Peyer's patch (tissue), 4 donors: ENCODE data around the gene ZFHX2.

ENCODE experiments used
- CTCF ChIP-seq, 6 experiments: fragments of 450-650 bp in 4 of 6; fragments of 200-600 bp in 2 of 6; sonication (generic) in 1 of 6; IDR thresholded peaks; one replicate each; pipeline ENCODE4 v1.5.1; 2017 to 2019; ENCODE audit warnings: antibody characterized with exemption in 6 of 6, mild to moderate bottlenecking in 3 of 6, moderate library complexity in 1 of 6
- POLR2A ChIP-seq, 2 donors: fragments of 450-650 bp; IDR thresholded peaks; one replicate each; pipeline ENCODE4 v1.5.1; 2017; ENCODE audit warnings: antibody characterized with exemption in 2 of 2, mild to moderate bottlenecking in 2 of 2, moderate library complexity in 2 of 2

- no peak for TF ChIP-seq CTCF (IDR thresholded peaks at IDR 0.05)
- no peak for TF ChIP-seq POLR2A (IDR thresholded peaks at IDR 0.05)
Measured at GRCh38 chr14:23542261-23542660, 9.3 kb downstream of the ZFHX2 start.
